ENCODE data around the gene FAM199X. TPM values are rescaled to one million over a fixed set of nuclear protein-coding genes. Genes with fewer than 3 reads are reported as not detected.

Gene FAM199X
- total RNA-seq, 4 donors from 2014 or later: 21.6 to 44.4 (median 34.0) TPM

- no peak for DNase-seq (ENCODE audit: low spot score in 2 of 2)
- 87 to 92% methylated on average over 6 to 8 of the region's 8 CpGs for WGBS, 2 donors
These were observed 21.7 kb downstream of the FAM199X start for GRCh38 chrX:104187931-104188330.

GRCh38 chrX:104189837-104190236 is 23.6 kb downstream of the FAM199X start:
- no peak overlapping the region for H3K4me3 ChIP-seq
- no peaks in the 10 kb centered on the region for H3K9me3 ChIP-seq
- TF ChIP-seq POLR2A (IDR thresholded peaks at IDR 0.05) (no peak), CTCF (IDR thresholded peaks at IDR 0.05) (no peak), EP300 (IDR thresholded peaks at IDR 0.05) (no peak)
- no peak for DNase-seq (ENCODE audit: low spot score in 2 of 2)
- H3K27ac ChIP-seq: no peak overlapping the region
- 71 to 74% methylated on average over 4 to 5 of the region's 5 CpGs for WGBS, 2 donors
- H3K27me3 ChIP-seq: no peaks in the 10 kb centered on the region
- H3K4me1 ChIP-seq: no peaks in the 10 kb centered on the region
- peaks cover 0 to 45% (median 0%) of the 10 kb centered on the region in 3 donors for H3K36me3 ChIP-seq

More at GRCh38 chrX:104187931-104188330, 21.7 kb downstream of the FAM199X start:
- H3K9me3 ChIP-seq: no peaks in the 10 kb centered on the region
- TF ChIP-seq EP300 (IDR thresholded peaks at IDR 0.05): no peak
- H3K4me3 ChIP-seq: no peak overlapping the region
- H3K27ac ChIP-seq: no peak overlapping the region
- H3K4me1 ChIP-seq: no peaks in the 10 kb centered on the region
- H3K27me3 ChIP-seq: no peaks in the 10 kb centered on the region
- peaks cover 0 to 45% (median 0%) of the 10 kb centered on the region in 3 donors for H3K36me3 ChIP-seq

- Histone ChIP-seq H3K27ac (no peak overlapping the region), H3K4me3 (no peak overlapping the region), H3K36me3 (peaks cover 0 to 25% (median 0%) of the 10 kb centered on the region in 3 donors), H3K27me3 (no peaks in the 10 kb centered on the region), H3K4me1 (no peaks in the 10 kb centered on the region), H3K9me3 (no peaks in the 10 kb centered on the region)
- WGBS, 2 donors: 49 to 68% methylated on average over 2 of the region's 2 CpGs
- DNase-seq (ENCODE audit: low spot score in 2 of 2): no peak
- TF ChIP-seq POLR2A (IDR thresholded peaks at IDR 0.05) (no peak), EP300 (IDR thresholded peaks at IDR 0.05) (no peak), CTCF (IDR thresholded peaks at IDR 0.05) (no peak)
These were observed 27.2 kb downstream of the FAM199X start for GRCh38 chrX:104193485-104193884.

GRCh38 chrX:104195013-104195412 is 28.8 kb downstream of the FAM199X start:
- no peaks in the 10 kb centered on the region for H3K27me3 ChIP-seq
- 22 to 44% methylated on average over 1 of the region's 1 CpG for WGBS, 2 donors
- H3K4me3 ChIP-seq: no peak overlapping the region
- DNase-seq (ENCODE audit: low spot score in 2 of 2): no peak
- H3K27ac ChIP-seq: no peak overlapping the region
- H3K4me1 ChIP-seq: no peaks in the 10 kb centered on the region
- H3K36me3 ChIP-seq: peaks cover 0 to 12% (median 0%) of the 10 kb centered on the region in 3 donors
- H3K9me3 ChIP-seq: no peaks in the 10 kb centered on the region
- TF ChIP-seq POLR2A (IDR thresholded peaks at IDR 0.05) (no peak), CTCF (IDR thresholded peaks at IDR 0.05) (no peak), EP300 (IDR thresholded peaks at IDR 0.05) (no peak)

- no peaks in the 10 kb centered on the region for H3K27me3 ChIP-seq
- peaks cover 0 to 10% (median 0%) of the 10 kb centered on the region in 3 donors for H3K36me3 ChIP-seq
- H3K4me1 ChIP-seq: no peaks in the 10 kb centered on the region
- peak in 1 of 2 donors; percentile 4 for DNase-seq (ENCODE audit: low spot score in 2 of 2)
- TF ChIP-seq POLR2A (IDR thresholded peaks at IDR 0.05) (no peak), CTCF (IDR thresholded peaks at IDR 0.05) (peak; percentile 35 to 79 (median 48)), EP300 (IDR thresholded peaks at IDR 0.05) (no peak)
- no peak overlapping the region for H3K4me3 ChIP-seq
- no peaks in the 10 kb centered on the region for H3K9me3 ChIP-seq
- 100% methylated on average over 1 of the region's 1 CpG for WGBS, 2 donors
- no peak overlapping the region for H3K27ac ChIP-seq
These were observed 29.3 kb downstream of the FAM199X start for GRCh38 chrX:104195489-104196084.
